Germinal center (tissue), 1 donor: Measurements from ENCODE around the gene NXF2B.
"Not testable (repeated sequence)": the region's sequence is repeated elsewhere in the genome, so short reads cannot be mapped to it uniquely, and the experiment has no call there.

Source experiments
- DNase-seq: peaks from one replicate; pipeline ENCODE4 v3.0.0; 2012; ENCODE audit warnings: mixed read lengths, low spot score

The NXF2B gene, protein sequence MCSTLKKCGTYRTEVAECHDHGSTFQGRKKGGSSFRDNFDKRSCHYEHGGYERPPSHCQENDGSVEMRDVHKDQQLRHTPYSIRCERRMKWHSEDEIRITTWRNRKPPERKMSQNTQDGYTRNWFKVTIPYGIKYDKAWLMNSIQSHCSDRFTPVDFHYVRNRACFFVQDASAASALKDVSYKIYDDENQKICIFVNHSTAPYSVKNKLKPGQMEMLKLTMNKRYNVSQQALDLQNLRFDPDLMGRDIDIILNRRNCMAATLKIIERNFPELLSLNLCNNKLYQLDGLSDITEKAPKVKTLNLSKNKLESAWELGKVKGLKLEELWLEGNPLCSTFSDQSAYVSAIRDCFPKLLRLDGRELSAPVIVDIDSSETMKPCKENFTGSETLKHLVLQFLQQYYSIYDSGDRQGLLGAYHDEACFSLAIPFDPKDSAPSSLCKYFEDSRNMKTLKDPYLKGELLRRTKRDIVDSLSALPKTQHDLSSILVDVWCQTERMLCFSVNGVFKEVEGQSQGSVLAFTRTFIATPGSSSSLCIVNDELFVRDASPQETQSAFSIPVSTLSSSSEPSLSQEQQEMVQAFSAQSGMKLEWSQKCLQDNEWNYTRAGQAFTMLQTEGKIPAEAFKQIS

DNA sequence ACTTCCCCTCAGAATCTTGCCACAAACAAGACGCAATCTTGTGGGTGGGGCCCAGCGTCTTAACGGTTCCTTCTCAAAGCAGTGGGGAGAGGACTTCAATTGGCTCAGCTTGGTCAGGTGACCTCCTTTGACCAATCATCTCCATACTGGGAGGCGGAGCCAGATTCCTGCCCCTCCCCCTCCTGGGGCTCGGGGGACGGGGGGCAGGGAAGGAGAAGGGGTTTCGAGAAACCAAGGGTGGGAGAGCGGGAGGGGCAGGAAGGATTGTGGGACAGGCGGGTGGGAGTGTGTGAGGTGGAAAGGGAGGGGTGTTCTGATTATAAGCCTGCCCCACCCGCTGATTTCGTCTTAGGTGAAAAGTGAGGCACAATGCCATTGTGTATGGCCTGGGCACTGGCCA is at the start of gene NXF2B:
NXF2B (minus strand) TSS at position 101 of the 400 bp plus-strand sequence. CDS start 59,972 bp downstream, outside the sequence.
- not testable (repeated sequence) for DNase-seq

DNA sequence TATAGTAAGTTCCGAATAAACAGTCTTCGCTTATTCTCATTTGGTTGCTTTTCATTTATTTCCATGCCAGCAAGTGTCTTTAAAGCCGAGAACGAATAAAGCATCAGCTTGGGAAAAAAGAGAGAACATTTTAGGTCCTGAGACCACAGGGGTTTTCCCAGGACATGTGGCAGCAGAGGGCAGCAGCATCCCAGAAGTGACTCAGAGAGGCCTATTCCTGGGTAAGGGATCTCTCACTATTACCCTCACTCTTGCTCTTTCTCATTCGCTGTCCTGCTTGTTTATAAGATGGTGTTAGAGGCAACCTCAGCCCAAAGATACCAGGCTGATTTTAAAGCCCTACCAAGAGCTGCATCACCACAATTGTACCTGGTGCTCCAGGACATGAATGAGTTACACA is 39.0 kb upstream of the NXF2B start:
- DNase-seq, result not testable (repeated sequence)

DNA sequence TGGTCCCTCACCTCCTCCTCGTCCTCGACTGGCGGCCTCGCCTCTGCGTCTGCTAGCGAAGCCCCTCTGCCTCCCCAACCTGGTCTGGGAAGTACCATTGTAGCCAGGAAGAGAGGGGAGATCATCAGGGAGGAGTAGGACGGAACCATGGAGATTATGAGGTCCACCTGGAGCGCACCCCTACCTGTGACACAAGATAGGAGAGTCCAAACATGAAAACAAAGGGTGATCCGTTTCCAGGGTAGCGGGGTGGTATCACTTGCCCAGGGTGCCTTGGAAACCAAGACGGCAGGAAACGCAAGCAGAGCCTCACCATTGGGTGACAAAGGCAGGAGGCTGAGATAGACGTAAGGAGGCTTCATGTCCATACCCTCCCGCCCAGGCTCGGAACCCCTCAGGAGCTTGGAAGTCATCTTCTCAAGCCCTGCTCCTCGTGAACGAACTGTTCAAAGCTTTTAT is 32.0 kb upstream of the NXF2B start, which contains the start of gene TCP11X2:
TCP11X2 (minus strand) TSS at position 51 of the 459 bp plus-strand sequence.
- DNase-seq, result not testable (repeated sequence)

DNA sequence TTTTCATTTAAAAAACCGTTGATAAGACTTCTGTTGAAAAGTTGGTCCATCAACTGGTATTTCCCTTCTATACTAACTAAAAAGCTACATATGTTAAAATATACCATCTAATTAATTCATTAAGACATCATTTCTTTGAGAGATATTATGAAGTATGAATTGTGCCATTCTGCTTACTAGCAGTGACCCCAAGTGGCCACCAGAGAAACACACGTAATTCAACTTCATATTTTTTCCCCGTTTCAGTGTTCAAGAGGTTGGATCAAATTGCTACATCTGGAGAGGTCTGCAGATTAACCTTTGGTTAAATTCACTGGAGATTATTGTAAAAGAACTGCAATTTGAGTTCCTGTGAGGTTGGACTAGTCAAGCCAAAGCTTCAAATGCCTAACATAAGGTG is 30.4 kb upstream of the NXF2B start:
- not testable (repeated sequence) for DNase-seq

DNA sequence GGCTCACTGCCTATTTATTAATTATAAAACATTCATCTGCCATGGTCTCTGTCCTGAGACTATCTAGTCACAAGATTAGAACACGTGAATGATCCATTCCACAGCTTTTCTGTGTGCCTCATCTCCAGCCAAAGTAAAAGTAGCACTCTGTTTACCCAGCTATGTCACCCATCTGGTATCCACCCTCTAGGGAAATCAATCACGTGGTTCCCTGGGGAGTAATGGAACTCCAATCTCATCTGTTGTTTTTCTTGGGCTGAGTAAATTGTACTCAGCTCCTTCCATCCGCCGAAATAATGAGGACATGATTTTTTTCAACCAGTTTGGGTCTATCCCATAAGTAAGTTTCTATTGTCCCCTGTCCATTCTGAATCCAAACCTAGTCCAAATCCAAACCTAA is 18.8 kb upstream of the NXF2B start:
- DNase-seq, result not testable (repeated sequence)

DNA sequence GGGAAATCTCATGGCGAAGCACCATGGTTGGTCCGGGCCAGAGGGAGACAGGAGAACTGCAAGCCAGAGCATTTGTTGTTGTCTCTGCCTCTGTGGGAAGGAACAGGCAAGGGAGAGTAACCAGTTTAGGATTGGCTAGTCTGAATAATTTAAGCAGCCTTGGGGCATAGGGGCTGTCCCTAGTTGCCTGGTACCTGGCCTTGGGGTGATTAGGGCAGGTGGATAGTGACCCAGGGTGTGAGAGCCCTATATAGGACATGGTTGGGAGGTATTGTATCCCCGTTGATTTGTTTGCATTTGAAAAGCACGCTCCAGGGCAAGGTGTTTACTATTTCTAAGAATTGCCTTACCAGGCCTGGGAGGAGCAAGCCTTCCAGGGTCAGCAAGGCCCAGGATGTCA is 25.3 kb downstream of the NXF2B start:
- DNase-seq, result not testable (repeated sequence)

DNA sequence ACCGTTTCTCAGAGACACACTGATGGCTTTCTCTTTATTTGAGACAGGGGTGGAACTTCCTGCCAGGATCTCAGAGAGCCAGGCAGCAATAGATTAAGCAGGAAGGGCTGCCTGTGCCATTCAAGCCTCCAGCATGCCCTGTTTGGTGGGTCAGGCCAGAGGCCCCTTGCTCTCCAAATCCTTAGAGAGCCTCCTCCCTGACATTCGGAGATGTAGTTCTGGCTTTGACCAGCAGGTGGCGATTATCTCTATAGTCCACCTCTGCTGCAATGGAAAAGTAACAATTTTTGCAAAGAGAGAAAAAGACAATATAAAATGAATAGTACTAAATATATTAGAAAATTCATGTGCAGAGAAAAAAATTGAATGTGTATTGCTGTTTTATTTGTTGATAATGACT is 93.9 kb downstream of the NXF2B start:
- DNase-seq, result peak; percentile 1

DNA sequence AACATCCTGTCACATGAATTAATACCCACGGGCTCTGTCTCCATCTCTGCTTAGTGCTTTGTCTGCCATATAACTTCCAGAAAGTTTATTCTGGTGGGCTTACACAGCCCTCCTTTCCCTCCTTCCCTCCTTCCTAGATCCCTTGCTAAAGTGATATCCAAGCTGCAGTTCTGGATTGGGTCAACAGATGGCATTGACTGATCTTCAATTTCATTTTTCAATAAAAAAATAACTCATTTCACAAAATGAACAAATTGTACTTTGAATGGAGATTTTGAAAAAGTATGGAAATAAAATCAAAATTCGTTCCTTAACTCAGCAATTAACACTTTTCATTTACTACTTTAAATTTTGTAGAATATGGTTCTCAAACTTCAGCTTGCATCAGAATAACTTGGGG is 97.9 kb downstream of the NXF2B start:
- DNase-seq, result no peak

DNA sequence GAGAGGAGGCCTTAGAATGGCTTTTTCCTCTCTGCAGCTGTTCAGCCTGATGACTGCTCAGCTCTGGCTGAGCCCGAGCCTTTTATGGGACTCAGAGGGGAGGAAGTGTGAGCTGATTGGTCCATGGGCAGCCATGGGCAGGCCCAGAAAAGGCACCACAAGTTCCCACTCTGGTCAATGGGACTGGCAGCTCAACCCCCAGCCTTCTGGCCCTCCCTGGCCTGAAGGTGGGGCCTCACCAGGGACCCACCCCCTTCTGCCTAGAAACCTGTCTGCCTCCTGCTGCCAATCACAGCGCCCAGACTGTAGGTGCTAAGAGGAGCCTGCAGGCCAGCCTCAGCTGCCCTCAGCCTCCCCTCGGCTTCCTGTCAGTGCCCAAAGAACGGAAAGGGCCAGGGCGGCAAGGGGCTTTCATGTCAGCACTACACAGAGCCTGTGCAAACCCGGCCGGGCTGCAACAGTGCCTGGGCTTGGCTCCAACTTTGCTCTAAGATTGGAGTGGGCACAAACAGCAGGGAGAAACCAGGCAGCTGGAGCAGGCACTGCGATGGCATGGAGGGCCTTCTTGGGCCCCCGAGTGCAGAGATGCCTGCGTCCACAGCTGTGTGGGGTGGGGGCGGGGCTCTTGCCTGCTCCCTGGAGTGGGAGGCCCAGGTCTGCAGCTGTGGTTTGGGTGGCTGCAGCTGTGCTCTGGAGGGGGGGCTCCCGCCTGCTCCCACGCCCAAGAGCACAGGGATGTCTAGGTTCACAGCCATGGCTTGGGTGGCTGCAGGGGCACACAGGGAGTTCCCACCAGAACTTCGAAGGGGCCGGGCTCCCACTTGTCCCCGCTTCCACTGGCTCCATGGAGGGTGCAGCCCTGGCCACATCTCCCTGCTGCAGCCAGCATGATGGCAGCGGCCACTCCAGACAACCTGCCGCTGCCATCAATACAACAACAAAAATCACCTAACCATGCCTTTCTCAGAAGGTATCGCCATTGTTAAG is 100.2 kb downstream of the NXF2B start:
- no peak for DNase-seq

DNA sequence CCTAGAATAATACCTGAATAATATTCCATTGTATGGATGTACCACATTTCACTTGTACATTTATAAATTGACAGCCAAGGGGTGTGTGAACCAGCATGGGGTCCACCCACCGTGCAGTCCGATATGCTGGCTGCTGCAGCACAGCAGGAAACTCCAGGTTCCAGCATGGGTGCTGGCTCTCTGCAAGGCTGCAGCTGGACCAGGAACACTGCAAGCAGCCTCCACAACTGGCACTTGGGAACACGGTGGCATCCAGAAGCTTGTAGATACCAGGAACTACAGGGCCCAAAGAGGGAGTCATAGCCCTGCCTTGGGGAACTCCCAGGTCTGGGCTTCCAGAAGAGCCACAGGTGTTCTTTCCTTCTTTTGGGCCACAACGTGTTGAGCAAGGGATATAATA is 101.6 kb downstream of the NXF2B start:
- no peak for DNase-seq
